ENCODE measurements around the gene RNF224. TPM values are rescaled to one million over a fixed set of nuclear protein-coding genes. Genes with fewer than 3 reads are reported as not detected.
"Not testable (repeated sequence)": the region's sequence is repeated elsewhere in the genome, so short reads cannot be mapped to it uniquely, and the experiment has no call there.

RNF224 gene
- total RNA-seq, 1 donor from 2014 or later: not detected

- Histone ChIP-seq H3K4me3 (ENCODE audit: insufficient read depth, low read depth, low read length) (no peak overlapping the region), H3K4me2 (ENCODE audit: low read length) (peak overlapping the region; percentile 54), H3K79me2 (ENCODE audit: insufficient read depth, low read length) (peaks cover 27% of the 10 kb centered on the region), H3K36me3 (ENCODE audit: insufficient read depth, low read length) (no peaks in the 10 kb centered on the region), H3K27me3 (ENCODE audit: insufficient read depth, low read length) (no peaks in the 10 kb centered on the region), H3K4me1 (ENCODE audit: insufficient read depth, low read length) (peaks cover 7% of the 10 kb centered on the region), H3K9me3 (ENCODE audit: insufficient read depth, low read depth, low read length) (no peaks in the 10 kb centered on the region), H3K9ac (ENCODE audit: low read length) (no peak overlapping the region), H2AFZ (ENCODE audit: low read depth, low read length) (no peak overlapping the region), H4K20me1 (ENCODE audit: insufficient read depth, low read length) (peaks cover 29% of the 10 kb centered on the region), H3K27ac (ENCODE audit: low read depth, low read length) (no peak overlapping the region)
- no peaks in the 10 kb centered on the region for H3K27me3 Mint-ChIP-seq (ENCODE audit: low read depth, unreplicated experiment)
- H3K4me3 Mint-ChIP-seq (ENCODE audit: unreplicated experiment): no peak overlapping the region
- no peak overlapping the region for H3K27ac Mint-ChIP-seq (ENCODE audit: unreplicated experiment)
- FAIRE-seq (no peak), DNase-seq (ENCODE audit: low read depth) (no peak)
- H3K4me1 Mint-ChIP-seq (ENCODE audit: low read depth, unreplicated experiment): peaks cover 1% of the 10 kb centered on the region
- H3K36me3 Mint-ChIP-seq (ENCODE audit: low read depth, unreplicated experiment): peaks cover under 1% of the 10 kb centered on the region
- H3K9me3 Mint-ChIP-seq (ENCODE audit: unreplicated experiment): no peaks in the 10 kb centered on the region
- TF ChIP-seq CTCF (IDR thresholded peaks at IDR 0.05; ENCODE audit: insufficient read depth, low read depth, low read length): no peak
- TF ChIP-seq EZH2 (IDR thresholded peaks at IDR 0.05; ENCODE audit: insufficient read depth, low read length): no peak
Observed at GRCh38 chr9:137236936-137237421, 9.7 kb downstream of the RNF224 start.

- H3K4me3 Mint-ChIP-seq (ENCODE audit: unreplicated experiment): peak overlapping the region; percentile 20
- peaks cover 37% of the 10 kb centered on the region for H3K79me2 ChIP-seq (ENCODE audit: insufficient read depth, low read length)
- no peaks in the 10 kb centered on the region for H3K27me3 Mint-ChIP-seq (ENCODE audit: low read depth, unreplicated experiment)
- peak overlapping the region; percentile 75 for H3K27ac Mint-ChIP-seq (ENCODE audit: unreplicated experiment)
- peak overlapping the region; percentile 93 for H3K4me2 ChIP-seq (ENCODE audit: low read length)
- DNase-seq (ENCODE audit: low read depth): no peak
- H3K27me3 ChIP-seq (ENCODE audit: insufficient read depth, low read length): no peaks in the 10 kb centered on the region
- H2AFZ ChIP-seq (ENCODE audit: low read depth, low read length): no peak overlapping the region
- FAIRE-seq: no peak
- peaks cover 10% of the 10 kb centered on the region for H3K4me1 Mint-ChIP-seq (ENCODE audit: low read depth, unreplicated experiment)
- H3K36me3 Mint-ChIP-seq (ENCODE audit: low read depth, unreplicated experiment): peaks cover 8% of the 10 kb centered on the region
- TF ChIP-seq CTCF (IDR thresholded peaks at IDR 0.05; ENCODE audit: insufficient read depth, low read depth, low read length) (no peak), EZH2 (IDR thresholded peaks at IDR 0.05; ENCODE audit: insufficient read depth, low read length) (no peak)
- H3K4me3 ChIP-seq (ENCODE audit: insufficient read depth, low read depth, low read length): no peak overlapping the region
- H4K20me1 ChIP-seq (ENCODE audit: insufficient read depth, low read length): peaks cover 40% of the 10 kb centered on the region
- no peaks in the 10 kb centered on the region for H3K9me3 Mint-ChIP-seq (ENCODE audit: unreplicated experiment)
- no peak overlapping the region for H3K27ac ChIP-seq (ENCODE audit: low read depth, low read length)
- H3K9ac ChIP-seq (ENCODE audit: low read length): no peak overlapping the region
- no peaks in the 10 kb centered on the region for H3K9me3 ChIP-seq (ENCODE audit: insufficient read depth, low read depth, low read length)
- peaks cover 6% of the 10 kb centered on the region for H3K36me3 ChIP-seq (ENCODE audit: insufficient read depth, low read length)
- H3K4me1 ChIP-seq (ENCODE audit: insufficient read depth, low read length): peaks cover 18% of the 10 kb centered on the region
Observed at GRCh38 chr9:137237759-137238726, 10.7 kb downstream of the RNF224 start.

GRCh38 chr9:137239541-137240200 lies 12.4 kb downstream of the RNF224 start:
- Histone ChIP-seq H4K20me1 (ENCODE audit: insufficient read depth, low read length) (peaks cover 56% of the 10 kb centered on the region), H3K9ac (ENCODE audit: low read length) (peak overlapping the region; percentile 85), H2AFZ (ENCODE audit: low read depth, low read length) (peak overlapping the region; percentile 71), H3K79me2 (ENCODE audit: insufficient read depth, low read length) (peaks cover 54% of the 10 kb centered on the region), H3K4me1 (ENCODE audit: insufficient read depth, low read length) (peaks cover 25% of the 10 kb centered on the region), H3K4me3 (ENCODE audit: insufficient read depth, low read depth, low read length) (peak overlapping the region; percentile 80), H3K4me2 (ENCODE audit: low read length) (peak overlapping the region; percentile 93), H3K27ac (ENCODE audit: low read depth, low read length) (peak overlapping the region; percentile 87)
- not testable (repeated sequence) for H3K27me3 ChIP-seq (ENCODE audit: insufficient read depth, low read length); H3K36me3 ChIP-seq (ENCODE audit: insufficient read depth, low read length); H3K27me3 Mint-ChIP-seq (ENCODE audit: low read depth, unreplicated experiment); H3K9me3 ChIP-seq (ENCODE audit: insufficient read depth, low read depth, low read length); FAIRE-seq; H3K9me3 Mint-ChIP-seq (ENCODE audit: unreplicated experiment); H3K36me3 Mint-ChIP-seq (ENCODE audit: low read depth, unreplicated experiment); DNase-seq (ENCODE audit: low read depth)
- Mint-ChIP-seq H3K4me1 (ENCODE audit: low read depth, unreplicated experiment) (peaks cover 19% of the 10 kb centered on the region), H3K4me3 (ENCODE audit: unreplicated experiment) (peak overlapping the region; percentile 84), H3K27ac (ENCODE audit: unreplicated experiment) (peak overlapping the region; percentile 86)
